GM11168 (cell line): ENCODE results near the gene NFKBIZ.
"Not testable (repeated sequence)": the region's sequence is repeated elsewhere in the genome, so short reads cannot be mapped to it uniquely, and the experiment has no call there.

Experiments
- in situ Hi-C: fragments of 300-500 bp; cut with MboI; formaldehyde crosslinking; loops from one replicate; pipeline ENCODE4 v1.12.0; 2022; ENCODE audit warnings: low sequenced_read_pairs; ENCODE audit not compliant: unreplicated experiment

NFKBIZ gene

DNA sequence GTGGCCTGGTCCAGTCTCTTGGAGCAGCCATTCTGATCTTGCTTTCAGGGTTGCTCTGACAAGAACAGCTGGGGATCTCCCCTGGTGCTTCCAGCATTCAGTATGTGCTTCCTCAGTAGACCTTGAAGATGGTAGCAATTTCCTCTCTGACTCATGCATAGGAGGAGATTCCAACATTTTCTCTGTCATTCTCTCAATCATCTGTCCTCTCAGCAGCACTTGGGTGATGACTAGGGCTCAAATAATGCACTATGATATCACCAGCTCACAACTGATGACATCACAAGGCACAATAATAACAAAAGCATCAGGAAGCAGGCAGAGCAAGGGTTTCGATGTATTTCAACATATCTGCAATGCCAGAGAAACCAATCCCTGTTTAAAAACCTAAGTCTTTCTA, 52.7 kb downstream of the NFKBIZ start:
- in situ Hi-C loops = no loop called here

DNA sequence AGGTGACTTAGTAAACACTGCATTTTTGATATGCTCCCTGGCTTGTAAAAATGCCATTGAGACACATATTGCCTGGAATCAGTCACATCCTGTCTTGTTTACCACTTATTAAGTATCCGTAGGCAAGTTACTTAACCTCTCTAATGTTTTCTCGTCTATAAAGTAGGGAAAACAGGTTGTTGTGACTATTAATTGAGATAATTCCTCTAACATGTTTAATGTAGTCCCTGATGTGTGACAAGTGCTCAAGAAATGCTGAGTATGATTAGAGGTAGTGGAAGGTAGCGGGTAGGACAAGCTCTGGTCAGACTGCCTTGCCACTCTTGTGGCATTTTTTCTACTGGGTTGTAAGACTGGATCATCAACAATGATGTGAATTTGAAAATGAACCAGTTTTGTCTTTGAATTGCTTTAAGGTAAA, 54.1 kb downstream of the NFKBIZ start:
- in situ Hi-C loops = no loop called here

DNA sequence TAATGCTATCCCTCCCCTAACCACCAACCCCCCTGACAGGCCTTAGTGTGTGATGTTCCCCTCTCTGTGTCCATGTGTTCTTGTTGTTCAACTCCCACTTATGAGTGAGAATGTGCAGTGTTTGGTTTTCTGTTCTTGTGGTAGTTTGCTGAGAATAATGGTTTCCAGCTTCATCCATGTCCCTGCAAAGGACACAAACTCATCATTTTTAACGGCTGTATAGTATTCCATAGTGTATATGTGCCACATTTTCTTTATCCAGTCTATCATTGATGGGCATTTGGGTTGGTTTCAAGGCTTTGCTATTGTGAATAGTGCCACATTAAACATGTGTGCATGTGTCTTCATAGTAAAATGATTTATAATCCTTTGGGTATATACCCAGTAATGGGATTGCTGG, 56.3 kb downstream of the NFKBIZ start:
- in situ Hi-C loops = not testable (repeated sequence)
